Glutamatergic neuron (in vitro differentiated cells): ENCODE results near the gene ATR. TPM values are rescaled to one million over a fixed set of nuclear protein-coding genes. Genes with fewer than 3 reads are reported as not detected.

Experiments used
- DNase-seq: peaks from one replicate; pipeline ENCODE4 v3.0.0; 2022
- H3K27ac Mint-ChIP-seq: one replicate; pipeline ENCODE4 v1.8.0; 2020; ENCODE audit warnings: mild to moderate bottlenecking, mixed read lengths, inconsistent platforms; ENCODE audit not compliant: unreplicated experiment
- H3K27me3 Mint-ChIP-seq: one replicate; pipeline ENCODE4 v1.8.0; 2020; ENCODE audit warnings: mild to moderate bottlenecking, moderate library complexity, mixed read lengths, inconsistent platforms; ENCODE audit not compliant: unreplicated experiment
- H3K36me3 Mint-ChIP-seq: one replicate; pipeline ENCODE4 v1.8.0; 2020; ENCODE audit warnings: mild to moderate bottlenecking, mixed read lengths, inconsistent platforms; ENCODE audit not compliant: unreplicated experiment
- H3K4me1 Mint-ChIP-seq: one replicate; pipeline ENCODE4 v1.8.0; 2020; ENCODE audit warnings: mild to moderate bottlenecking, low read depth, mixed read lengths, inconsistent platforms; ENCODE audit not compliant: unreplicated experiment
- H3K4me3 Mint-ChIP-seq: one replicate; pipeline ENCODE4 v1.8.0; 2020; ENCODE audit warnings: mild to moderate bottlenecking, mixed read lengths, inconsistent platforms; ENCODE audit not compliant: unreplicated experiment
- H3K9me3 Mint-ChIP-seq: one replicate; pipeline ENCODE4 v1.8.0; 2020; ENCODE audit warnings: mild to moderate bottlenecking, moderate library complexity, mixed read lengths, inconsistent platforms; ENCODE audit not compliant: unreplicated experiment
- CTCF ChIP-seq: fragments of 200-600 bp; sonication (generic); IDR thresholded peaks from one replicate; pipeline ENCODE4 v1.5.0; 2021; ENCODE audit not compliant: partially characterized antibody, unreplicated experiment
- total RNA-seq: library from RNA; stranded (reverse); fragmentation: NEBNext Ultra II Directional; extraction: Animal tissue kit (Norgen Biotek cat#: 25700); gene quantifications from one replicate; pipeline ENCODE4 v1.2.1, GENCODE V29; 2021; ENCODE audit not compliant: unreplicated experiment

ATR gene
- total RNA-seq, 1 donor from 2014 or later = 18.3 TPM

GRCh38 chr3:142523921-142524566 lies 54.5 kb downstream of the ATR start:
- no peak overlapping the region for H3K4me3 Mint-ChIP-seq
- no peak overlapping the region for H3K27ac Mint-ChIP-seq
- no peaks in the 10 kb centered on the region for H3K4me1 Mint-ChIP-seq
- peaks cover 15% of the 10 kb centered on the region for H3K36me3 Mint-ChIP-seq
- no peak for TF ChIP-seq CTCF
- H3K9me3 Mint-ChIP-seq = no peaks in the 10 kb centered on the region
- H3K27me3 Mint-ChIP-seq = no peaks in the 10 kb centered on the region
- no peak for DNase-seq

- DNase-seq = no peak
- Mint-ChIP-seq H3K27ac (no peak overlapping the region), H3K4me3 (no peak overlapping the region), H3K36me3 (no peaks in the 10 kb centered on the region), H3K27me3 (no peaks in the 10 kb centered on the region), H3K9me3 (no peaks in the 10 kb centered on the region), H3K4me1 (no peaks in the 10 kb centered on the region)
- no peak for TF ChIP-seq CTCF
Observed at GRCh38 chr3:142509079-142509478, 69.5 kb downstream of the ATR start.

GRCh38 chr3:142507241-142507640 lies 71.3 kb downstream of the ATR start:
- Mint-ChIP-seq H3K9me3 (no peaks in the 10 kb centered on the region), H3K27me3 (no peaks in the 10 kb centered on the region), H3K27ac (no peak overlapping the region), H3K36me3 (no peaks in the 10 kb centered on the region), H3K4me3 (no peak overlapping the region), H3K4me1 (no peaks in the 10 kb centered on the region)
- no peak for DNase-seq
- TF ChIP-seq CTCF = no peak

GRCh38 chr3:142502187-142502985 lies 76.1 kb downstream of the ATR start:
- Mint-ChIP-seq H3K36me3 (no peaks in the 10 kb centered on the region), H3K27me3 (no peaks in the 10 kb centered on the region), H3K27ac (no peak overlapping the region), H3K4me3 (no peak overlapping the region), H3K9me3 (no peaks in the 10 kb centered on the region), H3K4me1 (no peaks in the 10 kb centered on the region)
- no peak for DNase-seq
- no peak for TF ChIP-seq CTCF
